GM23248 (cell line): ENCODE data around the gene ALDH5A1.

Experiments
- EZH2 ChIP-seq: fragments of 200-600 bp; sonication (generic); IDR thresholded peaks from 2 replicates; pipeline ENCODE4 v1.6.1; 2018; ENCODE audit warnings: antibody characterized with exemption, mild to moderate bottlenecking; ENCODE audit not compliant: insufficient read depth, poor library complexity, severe bottlenecking
- EZH2phosphoT487 ChIP-seq: fragments of 200-600 bp; sonication (generic); IDR thresholded peaks from 2 replicates; pipeline ENCODE4 v1.6.1; 2018; ENCODE audit warnings: antibody characterized with exemption, moderate library complexity, mild to moderate bottlenecking, low read depth; ENCODE audit not compliant: insufficient read depth

GRCh38 chr6:24489881-24490280 is 4.9 kb upstream of the ALDH5A1 start:
- TF ChIP-seq EZH2, result no peak
- no peak for TF ChIP-seq EZH2phosphoT487
